Femur (tissue), 1 donor: ENCODE data around the gene OTOS.

Experiments
- DNase-seq: peaks from one replicate; pipeline ENCODE4 v3.0.0-alpha.2; 2017

Gene OTOS

DNA sequence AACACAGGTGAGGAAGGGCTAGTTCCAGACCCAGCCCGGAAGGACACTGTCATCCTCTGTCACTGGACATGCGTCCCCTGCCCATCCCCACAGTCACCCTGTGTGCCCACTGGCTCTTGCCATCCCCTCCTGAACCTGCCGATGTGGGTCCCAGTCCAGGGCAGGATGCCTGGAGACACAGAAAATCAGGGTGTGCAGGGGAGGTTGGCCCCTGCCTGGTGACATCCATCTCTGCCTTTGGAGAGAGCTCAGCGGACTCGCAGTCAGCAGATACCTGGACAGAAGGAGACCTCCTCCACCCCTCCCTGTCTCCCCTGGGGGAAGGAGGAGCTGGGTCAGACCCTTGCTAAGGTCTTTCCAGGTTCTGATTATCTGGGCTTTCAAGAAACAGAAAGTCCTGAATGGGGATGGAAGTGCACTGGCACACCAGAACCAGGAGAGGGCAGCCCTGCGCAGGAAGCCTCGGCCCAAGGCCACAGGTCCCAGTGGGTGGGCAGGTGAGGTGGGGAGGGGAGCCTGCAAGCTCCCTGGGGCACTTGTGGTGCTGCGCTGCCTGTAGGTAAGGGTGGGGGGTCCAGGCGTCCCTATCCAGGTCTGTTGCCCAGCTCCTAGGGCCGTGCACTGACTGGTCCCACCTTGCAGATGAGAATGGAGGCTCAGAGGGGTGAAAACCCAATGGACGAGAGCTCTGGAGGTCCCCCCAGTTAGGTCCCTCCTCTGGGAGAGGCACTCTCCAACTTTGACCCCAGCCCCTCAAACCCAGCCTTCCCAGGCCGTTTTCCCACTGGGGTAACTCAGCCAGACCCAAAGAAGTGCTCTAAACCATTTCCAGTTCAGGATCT, 9.7 kb upstream of the OTOS start:
- no peak for DNase-seq

DNA sequence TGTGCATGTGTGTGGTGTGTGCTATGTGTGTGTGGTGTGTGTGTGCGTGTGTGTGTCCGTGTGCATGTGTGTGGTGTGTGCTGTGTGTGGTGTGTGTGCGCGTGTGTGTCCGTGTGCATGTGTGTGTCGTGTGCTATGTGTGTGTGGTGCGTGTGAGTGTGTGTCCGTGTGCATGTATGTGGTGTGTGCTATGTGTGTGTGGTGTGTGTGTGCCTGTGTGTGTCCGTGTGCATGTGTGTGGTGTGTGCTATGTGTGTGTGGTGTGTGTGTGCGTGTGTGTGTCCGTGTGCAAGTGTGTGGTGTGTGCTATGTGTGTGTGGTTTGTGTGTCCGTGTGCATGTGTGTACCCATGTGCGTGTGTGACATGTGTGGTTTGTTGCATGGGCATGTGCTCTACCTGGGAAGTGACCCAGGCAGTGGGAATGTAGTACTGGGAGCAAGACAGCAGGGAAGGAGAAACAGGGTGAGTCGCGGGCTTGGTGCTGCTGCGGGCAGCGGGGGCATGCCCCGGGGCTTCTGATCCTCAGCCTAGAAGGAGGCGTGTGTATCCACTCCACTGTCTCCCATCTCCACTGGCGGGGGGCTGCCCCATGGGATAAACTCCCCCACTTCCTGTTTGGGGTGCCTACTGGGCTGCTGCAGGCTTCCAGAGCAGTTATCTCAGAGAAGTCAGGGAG, 7.6 kb upstream of the OTOS start:
- DNase-seq, result no peak

DNA sequence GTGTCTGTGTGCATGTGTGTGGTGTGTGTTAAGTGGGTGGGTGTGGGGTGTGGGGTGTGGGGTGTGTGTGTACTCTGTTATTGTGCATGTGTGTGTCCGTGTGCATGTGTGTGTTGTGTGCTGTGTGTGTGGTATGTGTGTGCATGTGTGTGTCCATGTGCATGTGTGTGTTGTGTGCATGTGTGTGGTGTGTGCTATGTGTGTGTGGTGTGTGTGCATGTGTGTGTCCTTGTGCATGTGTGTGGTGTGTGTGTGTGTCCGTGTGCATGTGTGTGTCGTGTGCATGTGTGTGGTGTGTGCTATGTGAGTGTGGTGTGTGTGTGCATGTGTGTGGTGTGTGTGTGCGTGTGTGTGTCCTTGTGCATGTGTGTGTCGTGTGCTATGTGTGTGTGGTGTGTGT, 6.9 kb upstream of the OTOS start:
- no peak for DNase-seq

DNA sequence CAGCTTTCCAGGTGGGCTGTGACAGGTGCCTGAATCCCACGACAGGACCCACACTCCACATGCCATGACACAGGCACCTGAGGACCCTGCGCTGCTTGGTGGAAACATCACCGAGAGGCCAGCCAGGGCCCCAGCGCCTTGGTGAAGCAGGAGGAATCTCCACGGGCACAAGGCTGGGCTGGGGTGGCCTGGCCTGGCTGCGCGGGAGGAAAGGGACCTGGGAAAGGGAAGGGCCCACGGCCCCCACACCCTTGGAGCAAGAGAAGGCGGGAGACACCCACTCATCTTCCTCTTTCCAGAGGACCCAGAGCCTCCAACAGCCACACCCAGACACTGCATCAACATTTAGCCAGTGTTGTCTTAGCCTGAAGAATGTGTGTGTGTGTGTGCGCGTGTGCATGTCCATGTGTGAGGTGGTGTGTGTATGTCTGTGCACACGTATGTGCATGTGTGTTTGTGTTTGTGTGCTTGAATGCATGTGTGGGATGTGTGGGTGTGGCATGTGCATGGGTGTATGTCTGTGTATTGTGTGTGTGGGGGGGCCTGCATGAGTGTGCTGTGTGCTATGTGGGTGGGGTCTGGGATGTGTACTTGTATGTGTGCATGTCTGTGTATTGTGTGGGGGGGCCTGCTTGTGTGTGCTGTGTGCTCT, 6.3 kb upstream of the OTOS start:
- DNase-seq, result no peak

DNA sequence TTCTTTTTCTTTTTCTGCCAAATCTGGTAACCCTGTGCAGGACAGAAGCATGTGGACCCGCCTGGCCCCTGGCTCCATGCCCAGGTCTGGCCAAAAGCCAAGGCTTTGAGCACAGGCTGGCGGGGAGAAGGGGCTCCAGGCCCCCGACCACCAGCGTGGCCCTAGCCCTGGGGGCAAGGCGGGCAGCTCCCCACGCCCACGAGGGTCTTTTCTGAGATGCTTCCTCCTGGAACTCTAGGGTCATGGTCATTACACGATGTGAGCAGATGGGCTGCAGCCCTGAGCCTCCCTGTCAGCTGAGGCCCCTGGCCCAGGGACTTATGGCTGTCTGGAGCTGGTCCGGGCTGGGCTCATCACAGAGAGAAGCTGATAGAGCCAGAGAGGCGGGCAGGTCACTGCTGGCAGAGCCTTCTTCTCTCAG, 5.7 kb upstream of the OTOS start:
- no peak for DNase-seq

DNA sequence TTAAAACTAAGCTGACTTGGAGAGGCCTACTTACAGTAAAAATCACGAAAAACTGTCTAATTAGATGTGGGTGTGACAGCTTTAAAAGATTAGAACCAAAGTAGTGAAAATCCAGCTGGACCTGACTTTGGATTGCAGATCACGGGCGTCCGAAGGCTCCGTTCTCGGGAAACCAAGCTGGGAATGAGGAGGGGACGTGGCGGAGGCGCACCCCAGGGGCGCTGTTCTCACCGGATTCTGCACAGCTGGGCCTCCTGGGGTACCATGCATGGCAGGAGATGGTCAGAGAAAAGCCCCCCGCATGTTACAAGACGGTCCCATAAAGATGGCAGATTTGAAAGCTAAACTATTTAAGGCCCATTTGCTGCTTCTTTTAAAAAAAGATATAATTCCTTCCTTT, 5.0 kb upstream of the OTOS start:
- no peak for DNase-seq

DNA sequence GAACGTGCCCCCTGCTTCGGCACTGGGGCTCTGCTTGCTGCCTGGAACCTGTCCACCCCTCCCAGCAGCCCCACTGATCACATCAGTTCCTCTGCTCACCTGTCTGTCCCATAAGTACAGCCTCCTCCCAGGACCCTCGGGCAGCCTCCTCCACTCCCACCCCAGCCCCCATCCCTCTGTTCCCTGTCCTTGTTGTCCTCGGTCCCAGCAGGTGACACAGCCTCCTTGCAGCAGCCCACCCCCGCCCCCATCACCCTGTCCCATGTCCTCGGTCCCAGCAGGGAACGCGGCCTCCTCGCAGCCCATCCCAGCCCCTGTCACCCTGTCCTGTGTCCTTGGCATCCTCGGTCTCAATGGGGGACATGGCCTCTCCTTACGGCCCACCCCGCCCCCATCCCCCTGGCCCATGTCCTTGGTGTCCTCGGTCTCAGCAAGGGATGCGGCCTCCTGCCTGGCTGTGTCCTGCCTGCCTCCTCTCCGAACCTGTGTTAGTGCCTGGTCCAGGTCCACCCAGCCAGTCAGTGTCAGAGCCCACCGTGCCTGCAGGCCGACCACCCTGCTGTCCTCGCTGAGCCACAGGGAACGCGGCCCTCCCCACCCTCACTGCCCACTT, 4.3 kb upstream of the OTOS start:
- DNase-seq, result no peak

DNA sequence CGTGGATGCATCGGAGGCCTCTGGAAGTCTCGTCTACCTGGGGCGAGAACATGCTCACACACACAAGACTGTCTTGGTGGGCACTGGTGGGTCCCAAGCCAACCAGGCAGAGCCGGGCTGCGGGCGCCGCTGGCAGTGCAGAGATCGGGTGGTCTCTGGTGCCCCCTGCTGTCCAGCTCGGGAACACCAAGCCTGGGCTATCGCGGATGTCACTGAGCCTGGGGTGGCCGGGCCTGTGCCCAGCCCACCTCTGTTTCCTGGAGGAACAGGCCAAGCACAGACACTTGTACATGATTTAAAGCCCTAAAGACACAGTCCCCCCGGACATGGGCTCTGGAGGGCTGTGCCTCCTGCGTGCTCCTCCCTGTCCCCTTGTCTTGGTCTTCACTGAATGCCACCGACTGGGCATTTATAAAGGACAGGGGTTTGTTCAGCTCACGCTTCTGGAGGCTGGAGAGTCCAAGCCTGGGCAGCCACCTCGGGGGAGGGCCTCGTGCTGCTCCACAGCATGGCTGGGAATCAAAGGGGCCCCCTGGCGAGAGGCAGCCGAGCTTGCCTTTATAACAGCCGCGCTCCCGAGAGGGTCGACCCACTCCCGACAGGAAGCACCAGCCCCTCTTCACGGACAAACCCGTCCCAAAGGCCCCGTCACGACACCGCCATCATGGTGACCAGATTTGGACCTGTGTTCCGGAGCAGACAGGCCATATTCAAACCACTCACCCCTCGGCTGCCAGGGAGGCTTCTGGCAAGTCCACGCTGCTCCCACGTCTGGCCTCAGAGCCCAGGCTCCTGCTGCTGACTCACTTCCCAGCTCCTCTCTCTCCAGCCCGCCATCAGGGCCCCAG, 3.6 kb upstream of the OTOS start:
- DNase-seq, result peak; percentile 79

DNA sequence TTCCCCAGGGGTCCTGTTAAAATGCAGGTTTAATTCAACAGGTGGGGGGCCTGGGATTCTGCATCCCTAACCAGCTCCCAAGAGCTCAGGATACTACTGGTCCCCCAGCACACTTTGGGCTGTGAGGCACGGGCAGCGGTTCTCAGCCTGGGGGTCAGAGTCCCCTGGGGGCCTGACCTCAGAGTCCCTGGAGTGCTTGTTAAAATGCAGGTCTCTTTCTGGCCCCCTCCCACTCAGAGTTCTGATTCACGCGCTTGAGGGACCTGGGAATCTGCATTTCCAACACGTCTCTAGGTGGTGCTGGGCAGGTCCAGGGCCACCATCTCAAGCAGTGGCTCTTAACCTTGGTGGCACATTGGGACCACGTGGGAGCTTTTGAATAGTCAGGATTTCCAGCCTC, 2.8 kb upstream of the OTOS start:
- DNase-seq, result no peak

DNA sequence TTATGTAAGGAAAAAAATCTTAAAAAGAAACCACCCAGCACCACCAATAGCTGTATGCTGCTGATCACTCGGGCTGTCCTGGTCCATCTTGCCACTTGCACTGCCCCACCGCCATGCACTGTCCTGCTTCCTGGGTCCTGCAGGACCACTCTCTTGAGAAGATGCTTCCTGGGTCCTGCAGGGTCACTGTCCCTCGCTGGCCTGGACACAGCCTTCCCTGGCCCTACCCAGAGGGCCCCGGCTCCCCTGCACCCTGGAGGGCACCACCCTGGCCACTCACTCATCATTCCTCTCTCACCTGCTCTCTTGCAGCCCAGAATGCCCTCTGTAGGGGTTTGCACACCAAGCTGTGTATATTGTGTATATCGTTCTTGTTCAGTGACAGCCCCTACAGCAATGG, 2.4 kb upstream of the OTOS start:
- no peak for DNase-seq

DNA sequence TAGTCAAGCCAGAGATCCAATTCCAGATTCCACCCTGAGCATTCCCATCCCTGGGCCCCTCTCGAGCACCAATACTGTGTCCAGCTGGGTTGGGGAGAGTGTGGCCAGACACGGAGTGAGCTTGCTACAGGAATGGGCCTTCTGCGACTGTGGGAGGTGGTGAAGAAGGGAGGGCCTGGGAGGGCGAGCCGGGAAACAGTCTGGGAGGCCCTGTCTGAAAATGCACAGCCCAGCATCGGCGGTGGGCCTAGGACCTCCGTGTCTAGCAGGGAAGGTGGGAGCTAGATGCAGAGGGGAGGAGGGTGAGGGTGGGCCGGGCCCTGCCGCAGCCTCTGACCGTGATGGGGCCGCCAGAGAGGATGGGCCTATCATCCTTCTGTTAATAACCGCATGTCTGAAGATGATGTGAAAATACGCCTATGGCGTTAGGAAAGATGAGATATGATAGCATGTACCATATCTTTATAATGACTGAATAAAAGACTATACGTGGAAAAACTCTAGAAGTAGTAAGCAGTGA, 1.9 kb upstream of the OTOS start:
- DNase-seq, result no peak

DNA sequence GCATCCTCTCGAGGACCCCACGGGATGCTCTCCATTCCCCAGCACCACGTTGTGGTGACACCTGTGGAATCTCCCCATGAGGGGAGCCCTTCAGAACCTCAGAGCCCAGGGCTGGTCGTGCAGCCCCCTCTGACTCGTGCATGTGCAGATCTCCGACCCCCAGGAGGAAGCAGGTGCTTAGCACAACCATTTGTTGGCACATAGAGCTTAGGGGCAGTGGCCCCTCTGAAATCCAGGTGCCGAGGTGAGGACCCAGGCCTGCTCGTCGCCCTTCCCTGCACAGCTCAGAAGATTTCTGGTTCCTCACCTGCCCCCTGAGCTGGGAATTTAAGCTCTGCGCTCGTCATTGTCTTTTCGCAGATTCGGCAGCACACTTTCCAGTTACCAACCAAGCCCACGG, 1.3 kb upstream of the OTOS start:
- DNase-seq, result no peak

DNA sequence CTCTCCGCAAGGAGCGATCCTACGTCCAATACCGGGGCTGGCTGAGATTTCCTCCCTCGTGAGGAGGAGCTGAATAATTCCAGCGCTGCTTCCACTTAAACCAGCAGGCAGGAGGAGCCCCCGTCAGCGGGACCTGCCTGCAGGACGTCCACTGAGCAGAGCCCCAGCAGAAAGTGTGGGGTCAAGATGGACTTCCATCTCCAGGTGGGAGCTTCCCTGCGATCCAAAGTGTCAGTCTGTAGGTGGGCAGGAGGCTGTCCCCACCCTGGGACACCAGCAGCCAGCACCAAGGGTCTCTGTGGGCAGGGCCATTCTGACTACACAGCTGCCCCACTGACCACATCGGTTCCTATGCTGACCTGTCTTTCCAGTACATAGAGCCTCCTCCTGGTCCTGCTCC, 462 bp upstream of the OTOS start:
- DNase-seq, result no peak

DNA sequence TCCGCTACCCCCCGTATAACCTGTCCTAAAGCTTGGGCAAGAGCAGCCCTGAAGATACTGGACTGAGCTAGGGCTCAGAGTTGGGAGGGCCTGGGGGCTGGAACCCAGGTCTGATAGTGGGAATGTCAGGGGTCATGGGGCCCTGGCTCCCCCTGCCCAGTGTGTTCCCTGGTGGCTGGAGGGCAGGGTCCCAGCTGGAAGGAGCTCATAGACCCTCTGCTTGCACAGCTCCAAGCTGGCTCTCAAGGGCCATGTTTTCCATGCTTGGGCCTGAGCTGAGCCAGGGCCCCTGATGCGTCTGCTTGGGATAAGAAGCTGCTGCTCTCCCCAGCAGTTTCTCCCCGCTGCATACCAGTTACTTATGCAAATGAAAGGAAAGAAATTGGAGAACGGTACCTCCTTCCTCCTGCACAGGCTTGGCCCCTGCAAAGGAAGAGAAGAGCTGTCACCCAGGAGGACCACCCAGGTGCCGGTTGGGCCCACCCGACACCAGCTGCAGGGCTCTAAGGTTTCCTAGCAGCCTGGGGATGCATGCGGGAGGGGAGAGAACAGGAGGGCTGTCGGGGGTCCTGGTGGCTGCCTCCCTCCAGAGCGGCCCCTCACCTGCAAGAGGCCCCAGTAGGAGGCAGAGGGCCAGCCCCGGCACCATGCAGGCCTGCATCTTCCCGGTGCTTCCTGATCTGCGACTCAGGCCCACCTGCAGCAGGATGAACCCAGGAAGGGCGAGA, 628 bp downstream of the OTOS start:
- peak; percentile 6 for DNase-seq

DNA sequence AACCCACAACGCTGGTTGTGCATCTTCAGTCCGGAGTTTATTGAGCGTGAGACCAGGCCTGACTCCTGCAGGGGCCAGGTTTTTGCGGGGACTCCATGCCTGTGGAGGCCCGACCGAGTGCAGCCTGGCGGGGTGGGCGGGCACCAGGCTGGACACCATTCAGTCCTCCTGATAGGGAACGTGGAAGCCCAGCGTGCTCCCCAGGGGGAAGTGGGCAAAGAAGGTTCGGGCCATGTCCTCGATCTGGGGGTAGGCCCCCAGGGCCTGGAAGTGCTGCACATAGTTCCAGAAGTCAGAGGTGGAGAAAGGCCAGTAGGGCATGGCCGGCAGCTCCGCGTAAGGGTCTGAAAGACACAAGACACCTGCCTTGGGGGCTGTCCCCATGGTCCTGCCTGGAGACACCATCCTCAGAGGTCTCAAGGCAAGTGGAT, 1.4 kb downstream of the OTOS start:
- peak; percentile 6 for DNase-seq

DNA sequence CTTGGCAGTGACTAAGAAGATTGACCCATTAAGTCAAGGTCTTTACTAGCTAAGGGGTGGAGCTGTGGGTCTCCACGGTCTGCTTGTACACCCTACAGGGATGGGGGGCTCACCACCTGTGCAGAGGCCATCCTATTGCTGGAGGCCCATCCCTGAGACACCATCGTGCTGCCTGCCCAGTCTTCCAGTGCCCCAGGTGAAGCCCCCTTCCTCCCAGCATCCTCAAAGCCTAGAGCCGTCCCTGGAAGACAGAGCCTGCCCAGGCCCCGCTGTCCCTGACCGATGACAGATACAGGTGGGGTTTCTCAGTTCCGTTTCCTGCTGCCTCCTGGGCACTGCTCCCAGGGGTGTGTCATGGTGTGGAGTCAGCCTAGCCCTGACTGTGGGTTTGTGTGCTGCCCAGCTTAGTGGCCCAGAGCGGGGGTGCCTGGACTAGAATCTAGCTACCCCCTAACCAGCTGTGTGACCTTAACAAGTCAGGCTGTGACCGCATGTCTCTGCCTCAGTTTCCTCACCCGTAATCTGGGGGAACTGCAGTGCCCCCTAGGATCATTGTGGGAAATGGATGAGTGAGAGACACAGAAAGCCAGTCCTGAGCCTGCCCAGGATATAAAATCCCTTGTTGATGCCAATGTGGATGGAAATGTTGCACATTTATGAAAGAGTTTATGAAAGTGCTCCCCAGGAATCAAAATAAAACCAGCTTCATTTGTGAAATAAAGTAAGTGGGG, 2.0 kb downstream of the OTOS start:
- DNase-seq, result peak; percentile 14

DNA sequence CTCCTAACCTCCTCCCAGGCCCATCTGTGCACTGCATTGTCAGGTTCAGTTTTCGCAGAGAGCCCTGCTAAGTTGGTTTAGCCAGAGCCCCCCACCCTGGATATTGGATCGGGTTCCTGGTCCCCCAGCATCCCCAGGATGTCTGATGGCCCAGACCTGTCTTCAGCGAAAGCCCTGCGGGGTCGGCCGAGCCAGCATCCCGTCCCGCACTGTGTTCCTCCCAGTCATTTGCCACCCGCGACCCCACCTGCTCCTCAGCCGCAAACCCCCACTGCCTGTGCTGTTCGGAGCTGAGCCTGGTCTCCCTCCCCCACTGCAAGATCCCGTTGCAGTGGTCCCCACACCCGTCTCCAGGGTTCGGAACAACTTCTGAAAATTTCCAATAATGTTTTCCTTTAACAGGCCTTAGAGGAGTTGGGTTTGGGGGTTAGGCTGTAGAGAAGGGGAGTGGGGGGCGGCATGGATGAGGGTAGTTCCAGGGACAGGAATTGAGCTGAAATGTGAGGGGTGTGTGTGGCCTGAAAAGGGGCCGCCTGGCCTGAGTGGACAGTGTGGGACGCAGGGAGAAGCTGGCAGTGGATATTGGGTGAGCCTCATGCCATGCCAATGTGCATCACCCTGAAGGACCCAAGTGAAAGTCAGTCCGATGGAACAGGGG, 2.7 kb downstream of the OTOS start:
- DNase-seq, result peak; percentile 6

DNA sequence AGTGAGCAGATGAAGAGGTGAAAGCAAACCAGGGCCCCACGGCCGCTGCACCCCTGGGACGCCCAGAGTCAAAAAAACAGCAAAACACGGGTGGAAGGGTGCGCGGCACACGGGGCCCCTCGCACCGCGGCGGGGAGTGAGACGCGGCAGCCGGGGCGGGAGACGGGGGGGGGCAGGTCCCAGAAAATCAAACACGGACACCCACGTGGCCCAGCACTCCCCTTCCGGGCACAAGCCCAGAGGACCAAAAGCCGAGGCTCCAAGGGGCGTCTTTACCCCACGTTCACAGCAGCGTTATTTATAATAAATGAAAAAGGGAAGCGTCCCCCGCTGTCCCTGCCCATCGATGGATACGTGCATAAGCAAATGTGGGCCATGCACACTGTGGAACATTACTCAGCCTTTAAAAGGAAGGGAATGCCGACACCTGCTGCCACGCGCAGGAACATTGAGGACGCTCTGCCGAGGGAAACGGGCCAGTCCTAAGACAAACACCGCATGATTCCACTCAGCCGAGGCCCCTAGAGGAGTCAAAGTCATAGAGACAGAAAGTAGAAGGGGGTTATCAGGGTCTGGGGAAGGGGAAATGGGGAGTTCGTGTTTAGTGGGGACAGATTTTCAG, 3.7 kb downstream of the OTOS start:
- peak; percentile 16 for DNase-seq

DNA sequence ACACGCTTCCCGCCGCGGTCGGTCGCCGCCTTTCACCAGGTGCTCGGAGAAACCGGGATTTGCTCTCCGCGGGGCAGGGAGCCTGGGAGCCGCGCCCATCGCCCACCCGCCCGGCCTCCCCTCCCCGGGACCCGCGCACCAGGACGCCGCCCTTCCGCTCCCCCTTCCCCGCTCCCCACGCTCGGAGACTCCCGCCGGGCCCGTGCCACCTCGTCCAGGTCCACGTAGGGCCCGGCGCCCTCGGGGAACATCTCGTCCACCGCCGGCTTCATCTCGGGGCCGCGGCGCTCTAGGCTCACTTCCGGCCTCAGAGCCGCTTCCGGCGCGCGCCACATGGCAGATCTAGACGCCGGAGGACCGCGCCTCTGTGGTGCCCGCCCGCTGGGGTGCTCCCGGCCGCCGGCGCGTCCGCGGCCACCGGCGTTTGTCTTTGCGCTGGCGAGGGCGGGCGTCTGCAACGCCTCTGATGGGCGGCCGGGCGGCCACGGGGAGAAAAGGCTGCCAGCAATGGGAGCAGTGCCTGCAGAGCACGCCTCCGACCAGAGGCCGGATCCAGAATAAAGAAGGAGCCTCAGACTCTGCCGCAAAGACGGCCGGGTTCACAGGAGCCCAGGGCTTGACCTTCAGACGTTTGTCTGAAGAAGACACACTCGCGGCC, 4.3 kb downstream of the OTOS start, which contains the start of gene COPS9:
TSS of gene COPS9 (minus strand) at position 293 of the 658 bp plus-strand sequence. CDS start at position 272, 21 bp downstream.
- DNase-seq, result peak; percentile 92
